ENCODE data around the gene LRTM1. TPM values are rescaled to one million over a fixed set of nuclear protein-coding genes. Genes with fewer than 3 reads are reported as not detected.

The LRTM1 gene
- total RNA-seq, 4 donors from 2014 or later: not detected

- no peak for DNase-seq (ENCODE audit: extremely low spot score)
- Histone ChIP-seq H3K27ac (replicated peaks in 1 of 4) (no peak overlapping the region), H3K4me1 (no peaks in the 10 kb centered on the region), H3K36me3 (no peaks in the 10 kb centered on the region), H3K27me3 (no peaks in the 10 kb centered on the region), H3K4me3 (no peak overlapping the region), H3K9me3 (no peaks in the 10 kb centered on the region)
- TF ChIP-seq CTCF (IDR thresholded peaks at IDR 0.05) (no peak), EP300 (IDR thresholded peaks at IDR 0.05) (no peak), POLR2A (IDR thresholded peaks at IDR 0.05; ENCODE audit: low read depth) (no peak), POLR2AphosphoS5 (IDR thresholded peaks at IDR 0.05) (no peak)
- 92% methylated on average over 7 of the region's 12 CpGs for WGBS
- intact Hi-C loops (cut with DNase I): no loop called here
These were observed 9.3 kb downstream of the LRTM1 start for GRCh38 chr3:54918516-54918915.

- DNase-seq (ENCODE audit: extremely low spot score): no peak
- Histone ChIP-seq H3K36me3 (no peaks in the 10 kb centered on the region), H3K9me3 (no peaks in the 10 kb centered on the region), H3K27me3 (no peaks in the 10 kb centered on the region), H3K4me3 (no peak overlapping the region), H3K27ac (replicated peaks in 1 of 4) (no peak overlapping the region), H3K4me1 (no peaks in the 10 kb centered on the region)
- TF ChIP-seq EP300 (IDR thresholded peaks at IDR 0.05): no peak
- no peak for TF ChIP-seq CTCF (IDR thresholded peaks at IDR 0.05)
- TF ChIP-seq POLR2A (IDR thresholded peaks at IDR 0.05; ENCODE audit: low read depth): no peak
- TF ChIP-seq POLR2AphosphoS5 (IDR thresholded peaks at IDR 0.05): no peak
- intact Hi-C loops (cut with DNase I): no loop called here
- WGBS: 96% methylated on average over 4 of the region's 4 CpGs
These were observed 10.0 kb downstream of the LRTM1 start for GRCh38 chr3:54917862-54918261.

- TF ChIP-seq EP300 (IDR thresholded peaks at IDR 0.05) (no peak), CTCF (IDR thresholded peaks at IDR 0.05) (no peak), POLR2AphosphoS5 (IDR thresholded peaks at IDR 0.05) (no peak), POLR2A (IDR thresholded peaks at IDR 0.05; ENCODE audit: low read depth) (no peak)
- DNase-seq (ENCODE audit: extremely low spot score): no peak
- Histone ChIP-seq H3K36me3 (no peaks in the 10 kb centered on the region), H3K9me3 (peaks cover 0 to 1% (median 0%) of the 10 kb centered on the region in 4 donors), H3K4me1 (no peaks in the 10 kb centered on the region), H3K4me3 (no peak overlapping the region), H3K27me3 (no peaks in the 10 kb centered on the region), H3K27ac (replicated peaks in 1 of 4) (no peak overlapping the region)
- intact Hi-C loops (cut with DNase I): no loop called here
- WGBS: 93% methylated on average over 2 of the region's 2 CpGs
These were observed 10.7 kb downstream of the LRTM1 start for GRCh38 chr3:54917174-54917573.

GRCh38 chr3:54916732-54917131 is 11.1 kb downstream of the LRTM1 start:
- Histone ChIP-seq H3K4me1 (no peaks in the 10 kb centered on the region), H3K4me3 (no peak overlapping the region), H3K27ac (replicated peaks in 1 of 4) (no peak overlapping the region), H3K9me3 (peaks cover 0 to 6% (median 0%) of the 10 kb centered on the region in 4 donors), H3K36me3 (no peaks in the 10 kb centered on the region), H3K27me3 (no peaks in the 10 kb centered on the region)
- no peak for TF ChIP-seq CTCF (IDR thresholded peaks at IDR 0.05)
- no peak for TF ChIP-seq POLR2A (IDR thresholded peaks at IDR 0.05; ENCODE audit: low read depth)
- TF ChIP-seq POLR2AphosphoS5 (IDR thresholded peaks at IDR 0.05): no peak
- no peak for TF ChIP-seq EP300 (IDR thresholded peaks at IDR 0.05)
- intact Hi-C loops (cut with DNase I): no loop called here
- DNase-seq (ENCODE audit: extremely low spot score): no peak

- DNase-seq (ENCODE audit: extremely low spot score): no peak
- no peaks in the 10 kb centered on the region for H3K4me1 ChIP-seq
- intact Hi-C loops (cut with DNase I): no loop called here
- WGBS: 85% methylated on average over 8 of the region's 8 CpGs
- peaks cover 0 to 7% (median 0%) of the 10 kb centered on the region in 4 donors for H3K9me3 ChIP-seq
- TF ChIP-seq POLR2A (IDR thresholded peaks at IDR 0.05; ENCODE audit: low read depth) (no peak), EP300 (IDR thresholded peaks at IDR 0.05) (no peak), CTCF (IDR thresholded peaks at IDR 0.05) (no peak), POLR2AphosphoS5 (IDR thresholded peaks at IDR 0.05) (no peak)
- no peak overlapping the region for H3K27ac ChIP-seq (replicated peaks in 1 of 4)
- H3K36me3 ChIP-seq: no peaks in the 10 kb centered on the region
- H3K4me3 ChIP-seq: no peak overlapping the region
- H3K27me3 ChIP-seq: no peaks in the 10 kb centered on the region
These were observed 11.9 kb downstream of the LRTM1 start for GRCh38 chr3:54915976-54916375.

Data from esophagus muscularis mucosa (tissue), 4 donors.